Activated CD8-positive, alpha-beta memory T cell treated with anti-CD3 and anti-CD28 coated beads for 36 hours (primary cell): ENCODE data around the gene PDE4D. TPM values are rescaled to one million over a fixed set of nuclear protein-coding genes. Genes with fewer than 3 reads are reported as not detected.

Experiments used
- CTCF ChIA-PET: fragments of 350-600 bp; sonication (Branson Sonifier 250); formaldehyde crosslinking; loops from one replicate; lab custom pipeline; 2021; ENCODE audit warnings: antibody characterized with exemption; lab: Charles Lee
- POLR2A ChIA-PET: fragments of 350-600 bp; sonication (Branson Sonifier 250); formaldehyde crosslinking; loops from one replicate; lab custom pipeline; 2021; ENCODE audit warnings: antibody characterized with exemption; lab: Charles Lee
- total RNA-seq, 2 experiments: library from RNA; stranded (reverse); gene quantifications; one replicate each; pipeline ENCODE4 v1.2.3, GENCODE V29; 2021

Gene PDE4D
- total RNA-seq, 2 experiments from 2014 or later: 28.4 to 29.0 TPM

DNA sequence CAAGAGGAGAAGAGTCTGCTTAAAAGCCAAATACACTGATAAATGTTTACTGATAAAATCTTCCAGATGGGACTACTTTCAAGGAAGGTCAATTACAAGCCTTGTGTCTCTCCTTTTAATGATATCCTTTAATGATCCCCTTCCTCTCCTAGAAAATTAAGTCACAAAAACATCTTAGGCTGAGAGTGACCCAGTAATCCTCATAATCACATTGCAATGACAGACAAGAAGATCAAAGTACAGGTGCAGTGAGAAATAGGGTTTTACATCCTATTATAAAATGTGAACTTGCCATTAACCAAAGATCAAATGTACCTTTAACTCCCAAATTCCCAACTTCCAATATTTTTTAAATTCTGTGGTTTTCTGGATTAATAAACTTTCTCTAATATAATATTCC is 795.8 kb downstream of the PDE4D start:
- POLR2A ChIA-PET: no interaction called here
- CTCF ChIA-PET: interaction anchor here (0.7 to 1.3 kb wide), 2 partner anchors 13 to 16 kb away, joined by 3 read pairs; no protein-coding TSS in a partner anchor

- CTCF ChIA-PET: no interaction called here
- POLR2A ChIA-PET: no interaction called here
Observed at GRCh38 chr5:59097116-59097515, 796.4 kb downstream of the PDE4D start.

DNA sequence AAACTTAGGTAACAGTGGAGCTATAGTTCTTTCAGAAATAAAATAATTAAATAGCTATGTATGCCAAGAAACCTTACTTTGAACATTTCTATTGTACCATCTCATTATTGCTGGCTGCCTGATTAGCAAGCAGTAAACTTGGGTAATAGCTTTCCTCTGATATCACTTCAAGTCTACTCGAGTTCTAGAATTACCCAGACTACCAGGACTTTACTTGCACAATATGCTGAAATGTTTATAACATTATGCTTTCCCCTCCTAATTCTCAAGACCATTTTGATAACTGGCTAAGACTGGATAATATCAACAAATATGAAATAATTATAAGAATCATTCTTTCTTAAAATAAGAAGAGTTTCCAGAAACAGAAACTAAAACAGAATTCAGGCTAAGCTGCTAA is 798.0 kb downstream of the PDE4D start:
- POLR2A ChIA-PET: no interaction called here
- CTCF ChIA-PET: interaction anchor here (0.8 kb wide), 1 partner anchor 33 kb away, joined by 3 read pairs; no protein-coding TSS in a partner anchor

- ChIA-PET CTCF (no interaction called here), POLR2A (no interaction called here)
Observed at GRCh38 chr5:59094864-59095263, 798.7 kb downstream of the PDE4D start.

DNA sequence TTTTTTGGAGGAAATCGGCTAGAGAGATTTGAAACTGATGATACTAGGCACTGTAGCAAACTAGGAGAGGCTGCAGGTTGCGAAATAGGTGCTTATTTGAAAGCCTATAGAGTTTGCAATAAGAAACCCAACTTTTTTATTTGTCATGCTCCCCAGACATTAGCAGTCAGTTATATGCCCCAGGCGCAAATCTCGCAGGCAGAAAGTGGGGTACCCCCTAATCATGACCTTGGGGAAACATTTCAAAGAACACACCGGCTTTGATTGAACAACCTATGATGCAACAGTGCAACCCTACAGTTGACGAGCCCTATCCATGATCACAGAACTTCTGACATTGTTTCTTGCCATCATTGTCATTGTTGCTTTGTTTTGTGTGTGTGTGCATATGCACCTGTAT is 800.2 kb downstream of the PDE4D start:
- ChIA-PET CTCF (no interaction called here), POLR2A (no interaction called here)

DNA sequence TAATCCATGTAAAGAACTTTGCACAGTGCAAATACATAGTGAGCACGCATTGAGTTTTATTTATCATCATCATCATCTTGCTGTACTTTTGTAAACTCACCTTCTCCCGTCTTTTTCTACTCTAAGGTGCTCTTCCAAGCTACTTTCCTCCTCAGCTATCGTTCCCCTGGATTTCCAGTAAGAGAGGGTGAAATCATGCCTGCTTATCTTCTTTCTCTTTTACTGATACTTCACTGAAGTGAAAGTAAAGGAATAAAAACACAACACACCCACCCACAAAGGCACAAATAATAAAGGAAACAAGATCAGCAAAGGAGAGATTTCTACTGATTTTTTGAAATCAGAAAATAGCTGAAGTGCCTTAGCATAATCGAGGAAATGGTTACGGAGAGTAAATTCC is 800.8 kb downstream of the PDE4D start:
- CTCF ChIA-PET: no interaction called here
- POLR2A ChIA-PET: no interaction called here

- POLR2A ChIA-PET: no interaction called here
- CTCF ChIA-PET: no interaction called here
Observed at GRCh38 chr5:59091965-59092364, 801.6 kb downstream of the PDE4D start.

- ChIA-PET CTCF (no interaction called here), POLR2A (no interaction called here)
Observed at GRCh38 chr5:59090323-59090722, 803.2 kb downstream of the PDE4D start.

GRCh38 chr5:59089767-59090166 is 803.8 kb downstream of the PDE4D start:
- POLR2A ChIA-PET: no interaction called here
- CTCF ChIA-PET: no interaction called here

DNA sequence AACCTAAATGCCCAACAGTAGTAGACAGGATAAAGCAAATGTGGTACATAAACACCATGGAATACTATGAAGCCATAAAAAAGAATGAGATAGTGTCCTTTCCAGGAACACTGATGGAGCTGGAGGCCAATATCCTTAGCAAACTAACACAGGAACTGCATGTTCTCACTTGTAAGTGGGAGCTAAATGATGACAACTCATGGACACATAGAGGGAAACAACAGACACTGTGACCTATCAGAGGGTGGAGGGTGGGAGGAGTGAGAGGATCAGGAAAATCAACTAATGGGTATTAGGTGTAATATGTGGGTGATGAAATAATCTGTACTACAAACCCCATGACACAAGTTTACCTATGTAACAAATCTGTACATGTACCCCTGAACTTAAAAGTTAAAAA is 805.0 kb downstream of the PDE4D start:
- ChIA-PET POLR2A (no interaction called here), CTCF (no interaction called here)

GRCh38 chr5:59086024-59086423 is 807.5 kb downstream of the PDE4D start:
- POLR2A ChIA-PET: no interaction called here

DNA sequence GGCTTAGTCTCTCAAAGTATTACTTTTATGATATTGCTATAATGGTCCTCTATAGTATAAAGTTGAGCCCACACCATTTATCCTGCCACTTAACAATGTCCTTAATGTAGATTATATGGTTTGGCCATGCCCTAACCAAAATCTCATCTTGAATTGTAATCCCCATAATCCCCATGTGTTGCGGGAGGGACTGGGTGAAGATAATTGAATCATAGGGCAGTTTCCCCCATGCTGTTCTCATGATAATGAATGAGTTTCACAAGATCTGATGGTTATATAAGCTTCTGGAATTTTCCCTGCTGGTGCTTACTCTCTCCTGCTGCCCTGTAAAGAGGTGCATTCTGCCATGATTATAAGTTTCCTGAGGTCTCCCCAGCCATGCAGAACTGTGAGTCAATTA is 811.8 kb downstream of the PDE4D start:
- ChIA-PET POLR2A (no interaction called here), CTCF (no interaction called here)

More at GRCh38 chr5:59086024-59086423, 807.5 kb downstream of the PDE4D start:
- CTCF ChIA-PET: interaction anchor here (0.9 to 1.3 kb wide), 2 partner anchors 32 to 195 kb away, joined by 3 to 4 read pairs; no protein-coding TSS in a partner anchor

DNA sequence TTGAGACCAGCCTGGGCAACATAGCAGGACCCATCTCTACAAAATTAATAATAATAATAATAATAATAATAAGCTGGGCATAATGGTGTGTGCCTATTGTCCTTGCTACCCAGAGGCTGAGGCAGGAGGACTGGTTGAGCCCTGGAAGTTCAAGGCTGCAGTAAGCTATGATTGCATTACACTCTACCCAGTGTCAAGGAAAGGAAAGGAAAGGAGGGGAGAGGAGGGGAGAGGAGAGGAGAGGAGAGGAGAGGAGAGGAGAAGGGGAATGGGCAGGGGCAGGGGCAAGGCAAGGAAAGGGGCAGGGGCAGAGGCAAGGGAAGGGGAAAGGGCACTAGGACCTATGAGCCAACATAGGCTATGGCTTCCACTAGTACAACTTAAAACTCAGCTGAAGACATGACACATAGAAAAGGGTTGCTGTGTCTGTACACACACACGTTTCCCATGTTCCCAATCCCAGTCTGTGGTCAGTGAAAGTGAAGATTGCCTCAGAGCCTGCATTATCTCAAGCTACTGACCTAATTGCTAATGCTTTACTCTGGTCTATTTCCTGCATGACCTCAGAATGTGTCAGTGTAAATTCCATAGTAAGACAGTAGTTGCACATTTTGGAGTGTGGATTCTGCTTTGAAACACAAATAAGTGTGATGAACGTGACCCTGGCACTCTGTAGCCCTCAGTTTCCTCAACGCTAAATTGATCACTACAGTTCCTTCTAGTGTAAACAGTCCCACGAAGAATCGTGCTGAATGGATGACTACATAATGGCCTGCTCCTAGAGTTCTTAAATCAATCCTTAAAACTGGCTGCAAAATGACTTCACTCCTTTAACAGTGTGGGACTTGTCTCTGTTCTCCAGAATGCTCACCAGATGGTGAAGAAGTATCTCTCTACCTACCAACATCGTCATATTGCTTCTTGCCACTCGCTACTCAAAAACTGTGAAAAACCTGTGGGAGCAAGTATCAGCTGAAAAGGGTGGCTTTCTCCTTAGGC is 813.6 kb downstream of the PDE4D start:
- POLR2A ChIA-PET: interaction anchor here (0.6 kb wide), 2 partner anchors 8 to 162 kb away, joined by 3 to 10 read pairs; no protein-coding TSS in a partner anchor
- CTCF ChIA-PET: interaction anchor here (0.6 kb wide), 1 partner anchor 36 kb away, joined by 3 read pairs; no protein-coding TSS in a partner anchor

- POLR2A ChIA-PET: no interaction called here
- CTCF ChIA-PET: interaction anchor here (0.7 to 0.9 kb wide), 2 partner anchors 27 to 84 kb away, joined by 4 to 5 read pairs; no protein-coding TSS in a partner anchor
Observed at GRCh38 chr5:59071755-59072549, 821.6 kb downstream of the PDE4D start.

DNA sequence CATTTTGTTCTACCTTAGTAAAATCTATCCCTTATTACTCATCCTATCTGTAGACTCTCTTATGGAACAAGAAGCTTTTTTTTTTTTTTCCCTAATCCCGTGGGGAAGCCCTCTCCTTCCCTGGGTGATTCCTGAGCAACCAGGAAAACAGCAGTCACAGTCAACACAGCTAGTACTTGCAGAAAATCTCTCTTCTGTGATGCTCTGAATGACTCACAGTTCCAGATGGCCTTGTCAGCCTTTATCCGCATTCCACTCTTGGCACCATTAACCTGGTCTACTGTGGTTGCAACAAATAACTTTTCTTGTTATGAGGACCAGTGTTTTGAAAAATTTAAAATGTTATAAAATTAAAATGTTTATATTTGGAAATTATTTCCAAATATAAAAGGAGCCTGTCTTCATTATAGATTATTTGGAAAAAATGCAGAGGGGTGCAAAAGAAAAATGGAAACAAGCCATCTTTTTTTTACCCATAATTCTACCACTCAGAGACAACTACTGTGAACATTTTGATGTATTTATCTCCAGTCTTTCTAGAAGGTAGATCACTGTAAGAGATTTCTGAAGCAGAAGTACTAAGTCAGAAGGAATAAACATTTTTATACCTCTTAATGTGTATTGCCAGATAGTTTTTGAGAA is 824.0 kb downstream of the PDE4D start:
- CTCF ChIA-PET: no interaction called here

DNA sequence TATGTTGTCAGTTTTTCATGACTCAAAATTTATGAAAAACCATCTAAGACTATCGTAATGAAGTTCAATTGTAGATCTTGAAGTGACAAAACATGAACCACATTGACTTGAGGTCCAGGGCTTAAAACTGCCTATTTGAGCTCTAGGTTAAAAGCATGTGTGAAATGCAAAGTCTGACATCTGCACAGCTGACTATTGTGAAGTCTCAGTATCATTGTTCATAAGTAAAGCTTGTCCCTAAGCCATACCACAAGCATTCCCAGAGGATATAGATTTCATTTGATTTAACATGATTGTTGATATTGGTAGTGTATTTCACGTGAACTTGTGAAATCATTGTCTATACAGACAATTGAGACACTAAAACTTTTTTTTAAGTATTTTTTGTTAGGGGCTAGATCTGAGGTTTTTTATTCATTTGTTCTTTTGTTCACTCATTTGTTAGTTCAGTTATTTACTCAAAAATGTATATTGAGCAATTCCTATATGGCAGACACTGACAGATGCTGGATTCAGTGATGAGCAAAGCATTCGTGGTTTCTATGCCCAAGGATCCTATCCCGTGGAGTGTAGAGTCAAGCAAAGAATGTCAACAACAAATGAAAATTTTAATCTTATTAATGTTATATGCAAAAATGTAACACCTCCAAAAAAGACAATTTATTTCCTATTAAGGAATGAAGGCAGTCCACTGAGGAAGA is 825.4 kb downstream of the PDE4D start:
- ChIA-PET POLR2A (no interaction called here), CTCF (no interaction called here)

More for the DNA sequence above, 824.0 kb downstream of the PDE4D start:
- POLR2A ChIA-PET: no interaction called here

GRCh38 chr5:59066367-59067163 is 827.0 kb downstream of the PDE4D start:
- POLR2A ChIA-PET: no interaction called here
- CTCF ChIA-PET: no interaction called here

GRCh38 chr5:59065554-59065953 is 828.0 kb downstream of the PDE4D start:
- POLR2A ChIA-PET: no interaction called here
- CTCF ChIA-PET: no interaction called here
